Stomach (tissue), 9 donors: ENCODE results near the gene LCE3A. TPM values are rescaled to one million over a fixed set of nuclear protein-coding genes. Genes with fewer than 3 reads are reported as not detected.

ENCODE experiments used
- DNase-seq, 2 donors: peaks; one replicate each; pipeline versions ENCODE4 v3.0.0 to v3.0.0-alpha.2; 2013 to 2019
- H3K27ac ChIP-seq, 5 donors: fragments of 200-600 bp in 4 of 5; sonication (generic) in 4 of 5; one replicate each; pipeline ENCODE4 v1.5.1; 2013 to 2019; ENCODE audit warnings: mild to moderate bottlenecking in 1 of 5, moderate library complexity in 1 of 5
- H3K27me3 ChIP-seq, 3 donors: fragments of 200-600 bp; sonication (generic); one replicate each; pipeline ENCODE4 v1.5.1; 2017 to 2019; ENCODE audit warnings: mixed run types in 1 of 3
- H3K36me3 ChIP-seq, 4 donors: fragments of 200-600 bp; sonication (generic); 1 replicate in 3 of 4; 2 replicates in 1 of 4; pipeline ENCODE4 v1.5.1; 2016 to 2019
- H3K4me1 ChIP-seq, 4 donors: fragments of 200-600 bp; sonication (generic); one replicate each; pipeline ENCODE4 v1.5.1; 2016 to 2019
- H3K4me3 ChIP-seq, 4 donors: fragments of 200-600 bp; sonication (generic) in 3 of 4; one replicate each; pipeline ENCODE4 v1.5.1; 2016 to 2019; ENCODE audit warnings: mild to moderate bottlenecking in 1 of 4
- H3K9me3 ChIP-seq, 4 donors: fragments of 200-600 bp; sonication (generic); one replicate each; pipeline ENCODE4 v1.5.1; 2016 to 2019
- CTCF ChIP-seq, 7 experiments: fragments of 450-650 bp in 4 of 7; fragments of 200-600 bp in 3 of 7; sonication (generic) in 3 of 7; IDR thresholded peaks; one replicate each; pipeline ENCODE4 v1.5.1; 2016 to 2019; ENCODE audit warnings: antibody characterized with exemption in 7 of 7, control low read depth in 2 of 7, mild to moderate bottlenecking in 1 of 7
- EP300 ChIP-seq: sonication (generic); formaldehyde crosslinking; IDR thresholded peaks from one replicate; pipeline ENCODE4 v1.6.1; 2017; ENCODE audit warnings: antibody characterized with exemption
- POLR2A ChIP-seq, 4 donors: fragments of 450-650 bp; IDR thresholded peaks; one replicate each; pipeline ENCODE4 v1.6.1; 2016; ENCODE audit warnings: antibody characterized with exemption in 4 of 4, control low read depth in 2 of 4, mild to moderate bottlenecking in 1 of 4, moderate library complexity in 1 of 4
- POLR2AphosphoS5 ChIP-seq, 3 donors: sonication (generic); formaldehyde crosslinking; IDR thresholded peaks; one replicate each; pipeline ENCODE4 v1.6.1; 2016; ENCODE audit warnings: antibody characterized with exemption in 3 of 3
- WGBS, 5 donors: extraction: QIAGEN DNeasy Blood & Tissue Kit in 3 of 5; methylation state at CpG; one replicate each; pipeline versions ENCODE4 v1.1.5 to v1.1.7; 2013 to 2018; 5-methylcytosine and 5-hydroxymethylcytosine counted together
- intact Hi-C: fragments of 100-400 bp; cut with DNase I; formaldehyde crosslinking; loops from one replicate; pipeline ENCODE4 v1.15.1; 2023; ENCODE audit warnings: low total_unique reads
- polyA plus RNA-seq, 3 donors: library from polyadenylated mRNA; stranded (reverse); fragments of 200-250 nt; gene quantifications; one replicate each; pipeline ENCODE4 v1.2.3, GENCODE V29; 2013
- small RNA-seq, 4 donors: library from RNA; depleted of rRNA; stranded (forward); fragments of <200 nt; gene quantifications; one replicate each; pipeline ENCODE3, GENCODE V24; 2016
- total RNA-seq, 5 donors: library from RNA; depleted of rRNA; stranded (reverse); fragments of >200 nt; gene quantifications; one replicate each; pipeline versions ENCODE4 v1.1.0 to v1.2.3, GENCODE V29; 2014 to 2016
- donor health status: healthy with polysubstance abuse.
- donor health status: Bipolar disorder and iron deficiency.
- donor health status: healthy.

Gene LCE3A
- total and polyA plus RNA-seq, 8 donors: not detected

GRCh38 chr1:152577168-152577567 is 45.7 kb downstream of the LCE3A start:
- Histone ChIP-seq H3K36me3 (no peaks in the 10 kb centered on the region), H3K4me1 (no peaks in the 10 kb centered on the region), H3K4me3 (no peak overlapping the region), H3K27ac (no peak overlapping the region), H3K27me3 (peaks cover 0 to 14% (median 0%) of the 10 kb centered on the region in 3 donors), H3K9me3 (no peaks in the 10 kb centered on the region)
- intact Hi-C loops: no loop called here
- WGBS, 5 donors: 70 to 86% (median 79%) methylated on average over 2 of the region's 2 CpGs
- DNase-seq: no peak
- TF ChIP-seq POLR2A (IDR thresholded peaks at IDR 0.05) (no peak), CTCF (IDR thresholded peaks at IDR 0.05) (no peak), POLR2AphosphoS5 (IDR thresholded peaks at IDR 0.05) (no peak), EP300 (no peak)

Small RNA genes lying within 50 kb of the gene (small RNA-seq; reads per million reads assigned to genes)
- 0 reads per million in 4 donors for gene LCE3A
- gene LCE3B: 0 reads per million in 4 donors

Other genes starting within 250 kb of the LCE3A start
- under 1 TPM in 1 of 5 donors, not detected in 4; 0.89 TPM for gene CRNN, start 208.8 kb downstream of the LCE3A start, total RNA-seq
- 100 to 1,000 TPM in 1 of 3 donors, 1 to 10 TPM in 1, not detected in 1; 3.1 to 209 TPM for gene CRNN, start 208.8 kb downstream of the LCE3A start, polyA plus RNA-seq
- gene LCE5A, start 112.3 kb downstream of the LCE3A start, total RNA-seq: not detected
- gene LCE5A, start 112.3 kb downstream of the LCE3A start, polyA plus RNA-seq: not detected
- gene CRCT1, start 108.6 kb downstream of the LCE3A start, total RNA-seq: not detected
- gene CRCT1, start 108.6 kb downstream of the LCE3A start, polyA plus RNA-seq: 10 to 100 TPM in 1 of 3 donors, not detected in 2; 89.8 TPM
- gene LCE3E, start 56.3 kb downstream of the LCE3A start, total RNA-seq: not detected
- under 1 TPM in 1 of 3 donors, not detected in 2; 0.65 TPM for gene LCE3E, start 56.3 kb downstream of the LCE3A start, polyA plus RNA-seq
- not detected for gene LCE3D, start 42.6 kb downstream of the LCE3A start, total RNA-seq
- gene LCE3D, start 42.6 kb downstream of the LCE3A start, polyA plus RNA-seq: under 1 TPM in 1 of 3 donors, not detected in 2; 0.98 TPM
- not detected for gene LCE3C, start 22.9 kb downstream of the LCE3A start, total RNA-seq
- not detected for gene LCE3C, start 22.9 kb downstream of the LCE3A start, polyA plus RNA-seq
- gene LCE3B, start 9.3 kb downstream of the LCE3A start, total RNA-seq: not detected
- not detected for gene LCE3B, start 9.3 kb downstream of the LCE3A start, polyA plus RNA-seq
- not detected for gene LCE2D, start 40.3 kb upstream of the LCE3A start, total RNA-seq
- not detected for gene LCE2D, start 40.3 kb upstream of the LCE3A start, polyA plus RNA-seq
- gene LCE2C, start 52.2 kb upstream of the LCE3A start, total RNA-seq: not detected
- gene LCE2C, start 52.2 kb upstream of the LCE3A start, polyA plus RNA-seq: not detected
- not detected for gene LCE2B, start 63.0 kb upstream of the LCE3A start, total RNA-seq
- not detected for gene LCE2B, start 63.0 kb upstream of the LCE3A start, polyA plus RNA-seq
- gene LCE2A, start 75.2 kb upstream of the LCE3A start, total RNA-seq: not detected
- gene LCE2A, start 75.2 kb upstream of the LCE3A start, polyA plus RNA-seq: not detected
- not detected for gene LCE4A, start 85.1 kb upstream of the LCE3A start, total RNA-seq
- not detected for gene LCE4A, start 85.1 kb upstream of the LCE3A start, polyA plus RNA-seq
- gene KPRP, start 134.9 kb upstream of the LCE3A start, total RNA-seq: not detected
- gene KPRP, start 134.9 kb upstream of the LCE3A start, polyA plus RNA-seq: under 1 TPM in 1 of 3 donors, not detected in 2; 0.30 TPM
- not detected for gene LCE1F, start 152.0 kb upstream of the LCE3A start, total RNA-seq
- not detected for gene LCE1F, start 152.0 kb upstream of the LCE3A start, polyA plus RNA-seq
- not detected for gene LCE1E, start 163.2 kb upstream of the LCE3A start, total RNA-seq
- not detected for gene LCE1E, start 163.2 kb upstream of the LCE3A start, polyA plus RNA-seq
- gene LCE1D, start 173.6 kb upstream of the LCE3A start, total RNA-seq: not detected
- not detected for gene LCE1D, start 173.6 kb upstream of the LCE3A start, polyA plus RNA-seq
- not detected for gene LCE1C, start 183.5 kb upstream of the LCE3A start, total RNA-seq
- gene LCE1C, start 183.5 kb upstream of the LCE3A start, polyA plus RNA-seq: under 1 TPM in 1 of 3 donors, not detected in 2; 0.23 TPM
- not detected for gene LCE1B, start 188.9 kb upstream of the LCE3A start, total RNA-seq
- not detected for gene LCE1B, start 188.9 kb upstream of the LCE3A start, polyA plus RNA-seq
- not detected for gene LCE1A, start 204.4 kb upstream of the LCE3A start, total RNA-seq
- not detected for gene LCE1A, start 204.4 kb upstream of the LCE3A start, polyA plus RNA-seq
- not detected for gene LCE6A, start 219.8 kb upstream of the LCE3A start, total RNA-seq
- not detected for gene LCE6A, start 219.8 kb upstream of the LCE3A start, polyA plus RNA-seq
- gene LCE7A, start 236.9 kb upstream of the LCE3A start, total RNA-seq: not detected
- gene LCE7A, start 236.9 kb upstream of the LCE3A start, polyA plus RNA-seq: not detected